GOT3 (cell line): ENCODE measurements around the gene EPHA3.

Experiments
- DNase-seq: peaks from one replicate; lab custom pipeline; 2025; ENCODE audit warnings: mixed read lengths; lab: John Stamatoyannopoulos, UW

The EPHA3 gene

GRCh38 chr3:89227634-89228033, 120.2 kb downstream of the EPHA3 start:
- no peak for DNase-seq

DNA sequence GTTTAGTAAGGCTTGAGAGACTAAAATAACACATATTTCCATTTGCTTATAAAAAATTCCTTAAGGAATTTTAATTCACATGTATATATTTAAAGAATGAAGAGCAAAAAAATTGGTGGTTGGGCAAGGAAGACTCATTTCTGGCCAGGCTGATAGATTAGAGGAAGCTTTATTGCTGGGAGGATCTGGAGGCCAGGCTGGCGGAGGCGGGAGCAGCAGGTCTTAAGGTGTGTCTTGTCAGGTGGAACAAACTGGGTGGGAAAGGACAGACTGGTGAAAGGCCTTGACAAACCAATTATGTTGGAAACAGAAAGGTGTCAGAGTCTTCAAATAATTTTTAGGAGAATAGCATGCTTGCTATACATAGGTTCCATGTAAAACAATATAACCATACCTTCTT, 124.7 kb downstream of the EPHA3 start:
- DNase-seq, result no peak

DNA sequence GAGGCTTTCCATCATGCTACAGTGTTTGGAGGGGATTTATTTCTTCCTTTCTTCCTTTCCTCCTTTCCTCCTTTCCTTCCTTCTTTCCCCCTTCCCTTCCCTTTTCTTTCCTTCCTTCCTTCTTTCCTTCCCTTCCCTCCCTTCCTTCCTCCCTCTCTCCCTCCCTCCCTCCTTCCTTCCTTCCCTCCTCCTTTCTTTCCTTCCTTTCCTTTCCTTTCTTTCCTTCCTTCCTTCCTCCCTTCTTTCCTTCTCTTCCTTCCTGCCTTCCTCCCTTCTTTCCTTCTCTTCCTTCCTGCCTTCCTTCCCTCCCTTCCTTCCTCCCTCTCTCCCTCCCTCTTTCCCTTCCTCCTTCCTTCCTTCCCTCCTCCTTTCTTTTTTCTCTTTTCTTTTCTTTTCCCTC, 127.2 kb downstream of the EPHA3 start:
- no peak for DNase-seq

GRCh38 chr3:89238846-89239245, 131.4 kb downstream of the EPHA3 start:
- no peak for DNase-seq

DNA sequence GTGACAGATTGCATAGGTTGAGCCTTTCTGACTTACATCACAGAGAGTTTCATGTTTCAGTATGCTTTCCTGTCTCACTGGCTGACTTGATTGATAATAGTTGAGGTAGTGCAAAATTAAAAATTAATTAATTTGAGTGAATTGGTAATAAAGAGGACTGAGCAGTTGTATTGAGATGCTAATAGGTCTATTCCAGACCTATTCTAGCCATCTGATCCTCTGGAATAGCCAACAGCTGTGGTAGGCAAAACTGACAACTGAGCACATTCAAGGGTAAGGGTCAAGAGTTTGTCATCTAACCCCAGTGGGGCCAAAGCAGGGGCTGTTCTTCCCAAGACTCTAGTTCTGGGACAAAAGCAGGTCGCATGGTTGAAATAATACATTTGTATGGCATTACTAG, 132.4 kb downstream of the EPHA3 start:
- DNase-seq, result no peak

- no peak for DNase-seq
These were observed 138.2 kb downstream of the EPHA3 start for GRCh38 chr3:89245612-89246011.

DNA sequence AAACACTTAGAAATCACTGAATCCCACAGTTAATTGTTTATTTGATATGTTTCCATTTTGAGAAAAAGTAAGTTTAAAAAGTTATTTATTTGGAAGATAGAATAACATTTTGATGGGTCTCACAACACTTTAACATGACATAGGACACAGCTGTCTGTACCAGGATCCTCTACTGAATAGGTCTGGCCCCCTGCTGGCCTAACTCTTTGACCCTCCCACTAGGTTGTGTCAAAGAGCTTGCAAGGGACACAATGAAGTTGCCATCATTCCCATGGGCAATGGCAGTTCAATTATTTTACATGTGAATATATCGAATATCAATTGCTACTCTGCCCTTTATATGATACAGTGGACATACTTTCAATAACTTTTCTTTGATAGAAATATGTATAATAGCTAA, 138.9 kb downstream of the EPHA3 start:
- DNase-seq, result no peak

GRCh38 chr3:89250742-89251141, 143.3 kb downstream of the EPHA3 start:
- no peak for DNase-seq

DNA sequence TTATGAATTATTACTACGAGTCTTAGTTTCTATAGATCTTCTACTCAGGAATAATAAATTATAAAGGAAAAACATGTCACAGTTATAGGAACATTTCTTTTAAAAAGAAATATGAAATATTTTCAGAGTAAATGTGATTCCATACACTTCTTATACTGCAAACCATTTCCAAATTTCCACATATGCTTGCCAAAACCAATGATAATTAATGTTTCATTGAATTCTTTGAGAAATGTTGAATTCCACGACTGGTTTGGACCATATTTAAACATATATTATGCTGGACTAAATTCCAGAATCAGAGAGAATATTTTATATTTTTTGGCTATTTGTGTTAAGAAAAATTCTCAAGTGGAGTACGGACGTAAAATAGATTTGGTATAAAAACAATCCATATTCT, 144.6 kb downstream of the EPHA3 start:
- DNase-seq, result no peak

DNA sequence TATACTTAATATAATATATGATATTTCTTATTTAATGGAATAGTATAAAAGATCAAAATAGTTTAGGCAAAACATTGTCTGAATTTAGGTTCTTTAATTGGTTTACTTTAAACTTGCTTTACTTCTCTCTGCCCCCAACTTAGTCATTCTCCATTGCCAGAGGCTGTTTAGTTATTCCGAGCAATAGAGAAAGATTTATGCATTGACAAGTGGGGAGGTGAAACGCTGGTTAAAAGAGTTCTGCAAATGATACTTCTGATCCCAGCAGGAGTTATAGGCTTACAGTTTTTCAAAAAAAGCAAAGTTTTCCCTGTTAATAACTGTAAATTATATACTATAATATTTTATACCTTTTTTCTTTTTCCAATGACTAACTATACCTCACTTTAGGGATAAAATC, 145.4 kb downstream of the EPHA3 start:
- no peak for DNase-seq

DNA sequence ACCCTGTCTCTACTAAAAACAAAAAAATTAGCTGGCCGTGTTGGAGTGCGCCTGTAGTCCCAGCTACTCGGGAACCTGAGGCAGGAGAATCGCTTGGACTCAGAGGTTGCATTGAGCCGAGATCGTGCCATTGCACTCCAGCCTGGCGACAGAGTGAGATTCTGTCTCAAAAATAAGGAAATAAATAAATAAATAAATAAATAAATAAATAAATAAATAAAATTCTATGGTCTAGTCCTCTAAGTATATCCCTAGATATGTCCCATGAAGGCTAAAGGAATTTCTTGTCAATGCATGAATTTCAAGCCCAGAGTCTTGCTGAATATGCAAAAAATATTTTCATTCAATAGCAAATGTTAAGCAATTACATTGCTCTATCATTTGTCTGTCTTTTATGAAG, 149.0 kb downstream of the EPHA3 start:
- DNase-seq, result no peak

DNA sequence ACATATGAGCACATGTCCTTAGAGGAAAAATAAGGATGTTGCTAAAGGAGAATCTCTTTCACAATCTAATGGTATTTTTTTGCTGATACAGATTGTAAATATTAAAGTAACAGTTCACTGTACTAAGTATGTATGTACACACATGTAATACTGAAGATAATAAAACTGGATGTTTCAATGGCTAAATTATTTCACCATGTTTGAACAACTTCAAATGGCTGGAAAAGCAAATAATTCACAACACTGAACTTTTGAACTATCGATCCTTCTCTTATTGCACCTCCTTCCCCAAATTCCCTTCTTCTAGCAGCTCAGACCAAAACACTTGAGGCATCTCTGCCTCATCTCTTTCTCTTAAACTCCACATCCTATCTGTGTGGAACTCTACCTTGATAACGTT, 149.5 kb downstream of the EPHA3 start:
- no peak for DNase-seq

GRCh38 chr3:89260721-89261120, 153.3 kb downstream of the EPHA3 start:
- no peak for DNase-seq

DNA sequence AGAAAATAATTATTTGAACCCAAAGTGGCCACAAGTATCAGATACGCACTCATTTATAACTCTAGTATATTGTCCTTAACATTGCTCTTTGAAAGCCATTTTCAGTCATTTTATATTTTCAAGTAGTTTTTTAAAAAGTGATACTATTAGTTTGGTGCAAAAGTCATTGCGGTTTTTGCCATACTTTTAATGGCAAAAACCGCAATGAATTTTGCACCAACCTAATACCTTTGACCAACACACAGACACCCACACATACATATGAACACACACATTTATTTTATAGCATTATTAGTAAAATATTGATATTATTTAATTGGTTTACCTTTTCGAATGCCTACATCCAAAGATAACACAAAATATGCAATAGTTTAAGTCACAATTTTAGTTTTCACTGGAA, 154.3 kb downstream of the EPHA3 start:
- DNase-seq, result no peak

DNA sequence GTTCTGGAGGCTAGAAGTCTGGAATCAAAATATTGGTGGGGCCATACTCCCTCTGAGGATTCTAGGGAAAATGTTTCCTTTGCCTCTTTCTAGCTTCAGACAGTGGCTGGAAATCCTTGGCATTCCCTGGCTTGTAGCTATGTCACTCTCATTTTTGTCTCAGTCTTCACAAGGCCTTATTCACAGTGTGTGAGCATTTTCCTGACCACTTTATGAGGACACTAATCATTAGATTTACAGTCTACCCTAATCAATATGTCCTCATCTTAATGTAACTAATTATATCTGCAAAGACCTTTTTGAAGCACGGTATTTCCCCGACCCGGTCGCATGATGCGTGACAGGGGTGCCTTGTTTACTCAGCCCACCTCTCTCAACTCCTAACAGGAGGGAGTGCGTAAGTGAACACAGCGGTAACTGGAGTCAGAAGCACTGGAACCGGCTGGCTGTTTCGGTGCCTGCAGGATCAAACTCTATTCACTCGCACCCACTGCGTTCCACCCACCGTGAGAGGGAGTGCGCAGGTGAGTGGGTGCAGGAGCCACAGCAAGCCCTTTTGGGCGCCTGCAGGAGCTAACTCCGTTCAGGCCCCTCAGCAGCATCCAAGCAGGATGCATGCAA, 155.0 kb downstream of the EPHA3 start:
- no peak for DNase-seq

DNA sequence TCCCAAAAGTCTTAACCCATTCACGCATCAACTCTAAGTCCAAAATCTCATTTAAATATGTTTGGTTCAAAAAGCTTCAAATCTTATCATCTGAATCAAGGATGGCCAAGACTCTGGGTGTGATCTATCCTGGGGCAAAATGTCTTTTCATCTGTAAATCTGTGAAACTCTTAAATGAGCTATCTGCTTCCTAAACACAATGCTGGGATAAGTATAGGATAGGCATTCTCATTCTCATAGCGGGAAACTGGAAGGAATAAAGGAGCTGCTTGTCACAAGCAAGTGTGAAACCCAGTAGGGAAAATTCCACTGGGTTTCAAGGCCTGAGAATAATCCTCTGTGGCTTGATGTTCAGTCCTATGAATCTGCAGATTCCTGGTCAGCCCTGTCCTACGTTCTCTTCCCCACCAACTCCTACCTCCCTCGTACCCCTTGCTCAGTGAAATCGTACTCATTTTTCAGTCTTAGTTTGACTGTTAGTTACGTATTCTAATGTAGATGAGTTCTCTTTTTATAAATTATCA, 156.7 kb downstream of the EPHA3 start:
- no peak for DNase-seq

DNA sequence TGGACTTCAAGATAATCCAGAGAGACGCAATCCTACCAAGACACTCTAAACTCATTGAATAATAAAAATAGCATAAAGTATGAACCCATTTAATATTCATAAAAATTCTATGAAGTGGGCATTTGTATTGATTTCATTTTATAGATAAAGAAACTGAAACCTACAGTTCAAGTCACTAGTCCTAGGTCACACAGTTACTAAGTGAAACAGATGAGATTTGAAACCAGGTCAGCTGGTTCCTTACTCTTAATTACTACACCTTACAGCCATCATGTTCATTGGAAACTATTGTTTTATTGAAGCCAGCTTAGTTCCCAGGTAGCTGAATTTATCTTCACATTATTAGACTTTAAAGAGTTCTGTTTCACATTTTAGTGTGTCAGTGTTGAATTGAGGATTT, 158.7 kb downstream of the EPHA3 start:
- DNase-seq, result no peak

DNA sequence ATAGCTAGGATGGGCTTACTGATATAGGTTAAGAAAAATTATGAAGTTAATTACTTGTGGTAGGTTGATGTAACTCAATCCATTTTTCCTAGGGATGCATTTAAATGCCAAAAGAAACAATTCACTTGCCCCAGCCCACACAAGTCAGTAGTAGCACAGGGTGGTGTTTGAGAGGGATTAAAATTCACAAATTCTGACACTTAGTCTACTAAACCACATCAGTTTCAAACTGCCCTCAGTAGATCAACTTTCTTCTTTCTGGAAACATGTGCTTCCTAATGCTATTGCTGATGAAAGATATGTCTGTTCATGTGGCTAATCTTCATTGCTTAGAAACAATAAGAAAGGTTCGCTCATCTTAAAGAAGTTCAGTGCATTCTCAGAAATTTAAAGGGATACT, 160.6 kb downstream of the EPHA3 start:
- DNase-seq, result no peak

GRCh38 chr3:89270201-89270600, 162.8 kb downstream of the EPHA3 start:
- no peak for DNase-seq

GRCh38 chr3:89275001-89275400, 167.6 kb downstream of the EPHA3 start:
- DNase-seq, result no peak

GRCh38 chr3:89276116-89276515, 168.7 kb downstream of the EPHA3 start:
- no peak for DNase-seq

DNA sequence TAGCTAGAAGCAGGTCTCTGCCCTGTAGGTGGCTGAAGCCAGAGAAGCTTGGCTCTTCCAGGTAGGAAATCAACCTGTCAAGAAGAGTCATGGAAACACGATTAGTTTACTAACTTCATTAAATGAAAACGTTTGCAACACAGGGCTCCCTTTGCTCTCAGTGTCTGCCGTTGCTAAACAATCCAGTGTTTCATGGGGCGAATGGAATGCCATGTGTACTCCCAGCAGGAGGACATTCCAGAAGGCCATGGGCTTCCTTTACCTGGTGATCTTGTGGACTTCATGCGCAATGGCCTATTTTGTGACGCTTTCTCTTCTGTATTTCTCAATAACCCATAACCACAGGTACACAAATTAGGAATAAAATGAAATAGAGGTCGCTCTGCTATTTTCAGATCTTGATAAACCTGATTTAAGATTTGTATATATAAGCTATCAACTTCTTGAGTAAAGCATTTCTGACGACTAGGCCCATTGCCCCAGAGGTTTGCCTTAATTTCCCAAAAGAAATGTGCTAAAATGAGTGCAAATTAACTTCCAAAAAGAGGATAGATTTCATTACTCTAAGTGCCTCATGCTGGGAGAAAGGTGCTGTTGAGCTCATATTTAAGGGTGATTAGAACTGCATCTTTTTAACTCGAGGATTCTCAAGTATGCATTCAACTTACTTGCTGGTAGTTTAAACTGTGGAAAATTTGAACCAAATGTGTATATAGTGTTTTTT, 171.0 kb downstream of the EPHA3 start:
- no peak for DNase-seq

GRCh38 chr3:89280301-89280700, 172.9 kb downstream of the EPHA3 start:
- DNase-seq, result no peak

- no peak for DNase-seq
These were observed 173.5 kb downstream of the EPHA3 start for GRCh38 chr3:89280822-89281365.
